GM19463 (cell line): Measurements from ENCODE around the gene RBL1.
A peak's percentile ranks its signal among the peaks of the same experiment; 100 is the strongest.

ENCODE experiments used
- ATAC-seq: cut with Tn5 transposase; IDR thresholded peaks from one replicate; pipeline ENCODE4 v1.9.1; 2021; ENCODE audit warnings: mild to moderate bottlenecking, moderate library complexity; ENCODE audit not compliant: unreplicated experiment

The RBL1 gene

DNA sequence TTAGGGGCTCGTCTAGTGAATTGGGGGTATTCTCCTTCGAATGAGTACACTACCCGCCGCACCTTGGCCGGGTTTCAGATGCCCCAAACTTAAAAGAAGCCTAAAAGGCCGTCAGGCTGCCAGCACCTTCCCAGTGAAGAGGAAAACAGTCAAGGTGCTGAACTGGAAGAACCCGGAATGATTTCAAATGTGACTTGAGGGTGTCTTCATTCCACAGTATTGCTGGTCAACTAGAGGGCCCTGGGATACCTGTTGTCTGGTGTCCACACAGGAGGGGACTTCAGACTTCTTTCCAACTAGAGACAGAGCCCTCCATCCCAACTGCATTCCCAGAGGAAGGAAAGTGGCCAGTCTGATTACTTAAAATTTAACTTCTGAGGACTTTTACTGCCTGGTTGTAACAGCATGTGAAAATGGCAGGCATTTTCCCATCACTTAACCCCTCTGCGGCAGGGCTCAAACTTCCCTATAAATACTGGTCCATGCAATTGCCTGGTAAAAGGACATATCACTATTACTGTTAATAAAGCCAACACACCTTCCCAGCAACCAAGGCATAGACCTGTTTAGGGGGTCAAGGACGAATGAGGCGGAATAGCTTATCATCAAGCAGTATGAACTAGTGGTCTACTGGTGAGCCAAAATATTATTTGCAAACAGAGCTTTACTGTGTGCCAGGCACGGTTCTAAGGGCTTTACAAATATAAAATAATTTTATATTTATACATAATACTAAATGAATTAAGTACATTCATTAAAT, 143.6 kb downstream of the RBL1 start:
- ATAC-seq, result no peak

DNA sequence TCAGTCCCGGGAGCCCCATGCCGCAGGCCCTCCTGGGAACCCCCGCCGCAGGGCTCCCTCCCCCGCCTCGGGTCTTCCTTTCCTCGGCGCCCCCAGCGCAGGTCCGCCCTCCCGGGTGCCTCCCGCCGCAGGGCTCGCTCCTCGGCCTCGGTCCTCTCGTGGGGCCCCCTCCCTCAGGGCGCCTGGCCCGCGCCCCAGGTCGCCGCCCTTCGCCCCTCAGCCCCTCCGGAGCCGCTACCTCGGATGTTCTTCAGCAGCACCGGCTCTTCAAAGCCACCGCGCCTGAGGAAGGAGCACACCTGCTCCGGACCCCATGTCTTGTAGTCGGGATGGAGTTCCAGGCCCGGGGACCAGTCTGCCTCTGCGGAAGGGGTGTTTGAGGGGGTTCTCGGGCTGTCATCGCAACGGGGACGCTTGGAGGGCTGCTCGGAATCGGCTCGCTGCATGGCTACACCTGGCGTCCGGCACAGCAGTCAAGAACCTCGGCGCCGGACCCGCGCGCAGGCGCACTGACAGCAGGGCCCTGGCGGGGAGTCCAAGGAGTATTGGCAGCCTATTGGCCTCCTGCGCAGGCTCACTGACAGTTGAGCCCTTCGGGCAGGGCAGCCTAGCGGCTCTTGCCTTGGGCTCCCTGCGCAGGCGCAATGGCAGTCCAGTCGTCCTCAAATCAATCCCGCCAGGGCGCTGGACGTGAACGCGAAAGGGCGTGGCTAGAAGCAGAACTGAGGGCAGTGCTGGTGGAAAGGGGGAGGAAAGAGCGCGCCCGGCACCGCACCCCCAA, 144.4 kb downstream of the RBL1 start, which contains the start of gene SAMHD1:
Gene SAMHD1, minus strand, starts transcription at position 511 of the 781 bp plus-strand sequence. Its CDS starts 65 bp downstream, at position 446.
- ATAC-seq, result peak; percentile 91

DNA sequence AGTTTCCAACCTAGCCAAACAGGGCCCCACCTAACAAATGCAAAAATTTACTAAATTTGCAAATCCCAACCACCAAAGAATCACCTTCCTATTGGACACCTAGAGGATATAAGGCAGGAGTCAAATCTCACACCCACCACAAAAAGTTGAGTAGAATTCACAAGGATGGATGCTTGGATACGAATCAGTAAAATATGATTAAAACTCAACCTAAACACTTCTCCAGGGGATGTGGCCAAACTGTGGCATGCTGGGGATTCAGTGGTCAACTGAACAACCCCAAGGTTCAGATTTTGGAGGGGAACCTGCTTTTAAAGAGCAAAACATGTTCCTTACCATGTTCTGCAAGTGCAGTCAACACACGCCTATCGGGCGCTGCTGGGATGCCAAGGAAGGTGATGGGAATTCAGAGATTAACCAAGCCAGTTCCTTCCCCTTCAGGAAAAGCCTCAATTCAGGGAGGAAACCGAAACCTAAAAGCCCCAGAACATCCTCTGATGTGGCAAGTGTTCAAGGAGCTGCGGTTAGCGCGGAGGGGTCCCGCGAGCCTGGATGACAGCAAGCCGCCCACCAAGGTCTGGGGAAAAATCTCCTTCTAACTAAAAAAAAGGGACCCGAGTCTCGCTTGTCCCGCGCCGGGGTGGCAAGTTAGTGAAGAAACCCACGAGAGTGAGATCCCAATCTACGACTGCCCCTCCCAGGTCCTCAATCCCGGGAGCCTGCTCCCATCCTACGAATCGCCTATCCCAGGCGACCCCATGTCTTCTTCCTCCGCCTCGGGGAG, 145.2 kb downstream of the RBL1 start:
- no peak for ATAC-seq
